GM19193 (cell line): Measurements from ENCODE around the gene FHIT.

ENCODE experiments used
- POLR2A ChIP-seq: IDR thresholded peaks from 4 replicates; pipeline ENCODE4 v1.6.1; 2011; ENCODE audit not compliant: insufficient read depth, insufficient read length; ENCODE audit errors: extremely low read depth

Gene FHIT

DNA sequence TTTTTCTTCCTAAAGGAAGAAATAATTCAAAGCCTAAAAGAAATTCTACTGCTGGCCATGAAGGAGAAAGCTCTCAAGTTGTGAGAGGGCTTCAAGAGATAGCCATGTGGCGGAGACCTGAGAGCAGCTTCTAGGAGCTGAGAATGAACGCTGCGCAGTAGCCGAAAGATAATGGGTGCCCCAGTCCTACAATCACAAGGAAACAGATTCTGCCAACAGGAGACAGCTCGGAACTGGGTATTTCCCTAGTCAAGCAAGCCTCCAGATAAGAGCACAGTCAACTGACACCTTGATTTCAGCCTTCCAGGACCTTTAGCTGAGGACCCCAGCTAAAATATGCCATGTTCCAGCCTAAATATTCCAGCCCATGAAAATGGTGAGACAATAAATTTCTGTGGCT lies 824.1 kb downstream of the FHIT start:
- no peak for TF ChIP-seq POLR2A

DNA sequence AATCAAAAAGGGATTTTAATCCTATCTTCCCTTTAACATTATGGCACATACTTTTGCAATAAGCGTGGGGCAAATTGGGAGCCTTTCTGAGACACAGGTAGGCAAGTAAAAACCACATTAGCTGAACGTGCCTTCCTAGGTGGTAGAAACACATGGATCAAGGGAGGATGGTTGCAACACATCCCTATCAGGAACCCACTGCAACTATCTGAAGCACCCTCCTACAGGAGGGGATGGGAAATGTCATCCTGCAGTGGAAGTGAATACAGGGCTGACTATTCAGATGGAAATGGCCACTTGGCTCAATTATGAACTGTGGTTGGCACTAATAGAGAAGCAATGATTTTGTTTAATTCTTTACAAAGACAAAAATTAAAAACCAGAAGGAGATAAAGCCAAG lies 826.3 kb downstream of the FHIT start:
- TF ChIP-seq POLR2A, result no peak

DNA sequence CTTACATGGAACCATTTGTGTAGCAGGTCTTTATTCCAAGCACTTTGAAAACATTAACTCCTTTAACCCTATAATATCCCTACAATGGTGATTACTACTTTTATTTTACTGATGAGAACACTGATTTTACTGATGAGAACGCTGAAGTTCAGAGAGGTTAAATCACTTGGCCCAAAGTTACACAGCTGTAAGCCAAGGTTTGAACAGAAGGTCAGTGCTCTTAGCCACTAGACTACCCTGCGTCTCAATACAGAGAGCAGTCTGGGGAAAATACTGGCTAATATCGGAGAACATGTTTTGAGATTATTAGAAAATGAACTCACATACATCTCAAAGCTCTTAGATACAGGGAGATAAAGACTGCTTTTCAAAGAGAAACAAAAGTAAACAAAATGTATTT lies 827.2 kb downstream of the FHIT start:
- no peak for TF ChIP-seq POLR2A

DNA sequence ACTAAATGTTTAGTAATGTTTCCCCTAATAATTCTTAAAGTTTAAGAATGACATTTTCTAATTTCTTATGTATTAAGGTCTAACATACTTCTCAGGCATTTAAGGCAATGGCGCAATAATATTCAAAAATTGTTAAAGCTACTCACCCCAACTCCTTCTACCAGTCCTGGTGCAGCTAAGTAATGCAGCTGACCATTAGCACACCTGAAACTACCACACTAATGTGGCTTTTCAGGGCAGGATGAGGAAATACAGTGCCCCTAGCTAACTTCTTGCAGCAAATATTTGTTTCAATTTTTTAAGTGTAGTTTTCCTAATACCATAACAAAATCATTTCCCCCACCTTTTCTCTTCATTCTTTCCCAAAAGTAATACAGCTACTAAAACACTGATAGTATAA lies 827.7 kb downstream of the FHIT start:
- no peak for TF ChIP-seq POLR2A

DNA sequence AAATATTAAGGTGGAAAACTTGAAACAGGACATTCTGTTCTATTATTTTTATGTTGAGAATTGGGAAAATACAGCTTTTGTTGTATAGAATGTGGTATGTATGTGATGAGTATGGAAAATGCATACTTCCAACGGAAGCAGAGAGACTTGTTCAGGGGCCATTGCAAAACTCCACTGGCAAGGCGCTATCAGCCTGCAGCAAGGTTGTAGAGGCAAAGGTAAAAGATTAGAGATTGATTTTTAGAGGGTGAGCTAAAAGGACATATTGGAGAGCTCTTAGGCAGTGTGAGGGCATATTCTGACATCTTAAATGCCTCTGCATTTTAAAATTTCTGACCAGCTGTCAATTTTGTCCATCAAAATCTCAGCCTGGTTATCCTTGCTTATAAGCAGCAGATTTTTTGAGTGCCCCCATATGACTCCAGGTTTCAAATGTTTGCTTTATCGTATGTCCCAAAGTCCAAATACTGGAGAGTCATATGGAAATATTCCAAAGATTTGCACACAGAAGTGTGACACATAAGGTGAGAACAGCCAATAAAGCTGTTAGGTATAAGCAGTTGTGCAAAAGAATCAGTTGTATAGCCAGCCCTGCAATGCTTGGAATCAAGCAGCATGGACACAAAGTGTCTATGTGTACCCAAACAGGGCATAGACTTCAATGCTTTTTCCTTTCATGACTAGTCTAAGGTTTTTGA lies 829.4 kb downstream of the FHIT start:
- no peak for TF ChIP-seq POLR2A

DNA sequence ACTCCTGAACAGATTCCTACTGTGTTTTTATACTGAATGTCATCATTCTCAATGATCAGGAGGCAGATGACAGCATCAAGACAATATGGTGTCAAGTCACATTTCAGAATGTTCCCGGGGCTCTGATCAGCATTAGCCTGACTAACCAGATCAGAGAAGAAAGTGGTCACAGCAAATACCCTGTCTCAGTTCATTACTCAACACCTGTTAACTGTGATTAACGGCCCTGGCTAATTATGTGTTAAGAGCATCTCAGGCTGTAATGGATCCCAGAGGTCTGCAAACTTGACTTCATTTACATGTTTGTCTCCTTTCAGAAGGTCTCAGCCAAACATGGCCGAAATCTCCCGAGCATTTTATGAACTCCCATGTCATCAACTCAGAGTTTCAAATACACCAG lies 833.7 kb downstream of the FHIT start:
- TF ChIP-seq POLR2A, result no peak

DNA sequence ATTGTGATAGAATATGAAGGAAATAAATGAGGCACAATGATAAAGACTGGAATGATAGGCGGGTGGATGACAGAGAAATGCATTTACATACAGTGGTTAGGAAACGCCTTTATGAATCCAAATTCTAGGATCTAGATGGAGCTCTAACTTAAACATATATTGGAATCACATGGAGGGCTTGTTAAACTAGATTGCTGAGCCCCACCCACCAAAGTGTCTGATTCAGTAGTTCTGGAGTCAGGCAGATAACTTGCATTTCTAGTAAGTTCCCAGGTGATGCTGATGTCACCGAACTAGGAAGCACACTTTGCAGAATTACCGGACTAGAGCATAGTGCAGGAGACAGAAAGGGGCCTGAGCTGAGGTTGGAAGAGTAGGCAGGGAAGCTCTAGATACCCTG lies 837.2 kb downstream of the FHIT start:
- TF ChIP-seq POLR2A, result no peak

DNA sequence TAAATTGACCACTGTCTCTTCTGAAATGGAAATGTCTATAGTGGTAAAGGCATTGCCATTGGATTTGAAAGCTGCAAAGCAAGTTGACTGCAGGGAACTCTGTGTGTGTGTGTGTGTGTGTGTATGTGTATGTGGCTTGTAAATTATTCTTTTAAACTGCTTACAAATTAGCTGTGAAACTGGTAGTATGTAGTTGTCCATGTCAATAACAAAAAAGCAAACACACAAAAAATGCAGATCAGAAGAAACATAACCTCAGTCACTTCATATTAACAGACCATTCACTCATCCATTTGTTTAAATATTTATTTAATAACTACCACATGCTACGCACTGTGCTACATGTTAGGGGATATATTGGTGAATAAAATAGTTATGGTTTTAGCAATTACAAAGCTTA lies 837.7 kb downstream of the FHIT start:
- TF ChIP-seq POLR2A, result no peak

DNA sequence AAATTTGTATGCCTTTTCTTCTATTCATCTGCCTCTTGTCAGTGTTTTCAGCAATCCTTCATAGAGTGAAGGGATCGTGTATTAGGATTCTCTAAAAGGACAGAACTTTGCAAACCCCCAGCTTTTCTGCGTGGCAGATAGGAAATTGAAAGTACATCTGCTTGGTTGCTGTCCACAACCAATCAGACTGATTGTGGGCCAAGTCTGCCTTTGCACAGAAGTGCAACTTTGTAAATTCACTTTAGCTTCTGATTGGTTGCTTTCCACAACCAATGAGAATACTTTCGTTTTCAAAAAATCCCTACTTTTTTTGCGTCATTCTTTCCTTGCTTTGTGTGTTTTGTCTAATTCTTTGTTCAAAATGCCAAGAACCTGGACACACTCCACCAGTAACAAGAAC lies 847.4 kb downstream of the FHIT start:
- no peak for TF ChIP-seq POLR2A

DNA sequence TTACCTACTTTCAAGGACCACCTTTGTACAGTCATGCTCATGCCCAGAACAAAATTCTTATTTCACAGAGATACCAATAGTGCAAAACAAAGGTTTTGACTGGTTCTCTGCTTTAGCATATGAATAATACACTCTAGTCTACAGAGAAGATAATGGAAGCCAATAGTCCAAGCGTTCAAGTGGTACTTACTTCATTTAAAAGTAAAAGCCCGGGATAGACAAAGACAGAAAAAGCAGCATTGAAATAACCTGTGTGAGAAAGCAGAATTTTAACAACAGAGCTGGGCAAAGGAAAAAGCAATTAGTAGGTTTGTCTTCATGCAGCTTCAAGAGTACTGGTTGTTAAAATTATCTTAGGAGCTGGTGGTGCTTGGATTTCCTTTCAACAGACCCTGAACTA lies 848.3 kb downstream of the FHIT start:
- TF ChIP-seq POLR2A, result no peak

DNA sequence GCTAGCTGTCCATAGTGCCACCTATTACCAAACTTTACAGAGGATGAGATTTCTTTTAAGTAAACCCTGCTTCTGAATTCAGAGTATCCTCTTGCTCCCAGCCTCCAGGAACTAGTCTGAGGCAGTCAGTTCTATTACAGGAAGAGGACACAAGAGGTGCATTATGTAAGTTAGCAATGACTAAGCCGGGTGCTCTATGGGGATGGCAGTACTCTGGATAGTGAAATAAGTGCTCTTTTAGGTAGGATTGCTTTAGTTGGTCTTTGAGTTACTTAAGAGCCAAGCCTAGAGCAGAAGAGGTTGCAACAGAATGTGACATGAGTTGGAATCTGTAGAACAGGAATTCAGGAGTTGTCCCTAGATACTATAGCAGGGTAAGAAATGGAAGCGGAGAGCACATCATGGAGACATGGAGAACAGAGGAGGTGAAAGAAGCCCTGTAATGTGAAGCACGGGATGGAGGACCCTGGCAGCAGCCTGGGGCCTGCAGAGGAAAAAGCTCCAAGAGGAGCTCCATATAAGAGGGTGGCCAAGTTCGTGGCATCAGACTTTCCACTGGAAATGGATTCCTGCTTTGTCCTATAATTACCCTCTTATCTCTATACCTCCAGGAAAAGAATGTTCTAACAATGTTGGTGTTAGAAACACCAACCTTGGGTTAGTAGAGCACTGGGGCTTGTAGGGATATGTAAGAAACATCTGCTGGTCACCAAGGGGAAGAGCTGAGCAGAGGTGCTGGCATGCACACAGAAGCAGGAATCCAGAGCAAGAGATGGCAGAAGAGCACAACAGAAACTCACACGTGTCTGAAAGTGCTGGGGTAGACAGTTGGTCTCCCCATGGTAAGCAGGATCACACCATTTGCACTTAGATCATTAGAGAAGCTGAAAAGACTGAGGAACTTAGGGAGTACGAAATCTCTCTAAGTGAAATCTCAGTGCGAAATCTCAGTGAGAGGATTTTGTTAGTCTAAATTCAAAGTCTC lies 851.1 kb downstream of the FHIT start:
- no peak for TF ChIP-seq POLR2A

DNA sequence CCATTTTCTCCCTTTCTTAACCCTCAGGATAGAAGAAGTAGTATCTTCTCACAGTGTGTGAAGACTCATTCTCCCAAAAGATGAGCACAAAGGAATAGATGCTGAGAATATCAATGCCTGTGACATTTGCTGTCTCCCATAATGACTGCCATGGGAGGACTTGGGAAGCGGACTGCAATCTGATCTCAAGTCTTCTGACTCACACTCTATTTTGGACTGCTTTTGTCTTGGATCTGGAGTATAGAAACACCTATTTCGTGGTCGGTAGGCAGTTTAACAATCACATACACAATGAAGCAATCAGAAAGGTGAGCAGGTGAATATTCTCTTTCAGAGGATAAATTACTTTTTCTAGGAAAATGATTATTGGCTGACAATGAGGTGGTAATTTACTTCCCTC lies 852.0 kb downstream of the FHIT start:
- TF ChIP-seq POLR2A, result no peak

DNA sequence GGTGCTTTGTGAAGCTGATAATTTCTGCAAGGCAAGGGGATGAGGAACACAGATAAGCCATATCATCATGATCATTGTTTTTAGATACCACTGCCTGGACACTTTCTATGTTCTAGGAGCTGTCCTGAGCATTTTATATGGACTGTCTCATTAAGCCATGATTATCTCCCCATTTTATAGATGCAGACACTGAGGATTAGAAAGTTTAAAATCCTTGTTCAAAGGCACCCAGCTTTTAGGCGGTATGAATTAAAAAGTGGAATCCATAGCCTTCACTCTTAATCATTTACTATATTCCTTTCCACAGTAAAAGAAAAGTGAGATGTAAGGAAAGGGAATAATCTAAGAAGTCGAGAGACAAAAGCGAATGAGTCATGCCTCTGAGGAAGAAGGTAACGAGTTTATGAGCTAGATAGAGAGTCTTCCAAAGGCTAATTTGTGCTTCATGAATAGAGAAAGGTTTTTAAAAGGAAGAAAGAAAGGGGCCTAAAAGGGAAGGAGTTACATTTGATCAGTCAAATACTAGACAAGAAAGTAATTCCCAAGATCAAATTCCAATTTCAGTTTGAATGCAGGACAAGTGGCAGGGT lies 856.0 kb downstream of the FHIT start:
- TF ChIP-seq POLR2A, result no peak

DNA sequence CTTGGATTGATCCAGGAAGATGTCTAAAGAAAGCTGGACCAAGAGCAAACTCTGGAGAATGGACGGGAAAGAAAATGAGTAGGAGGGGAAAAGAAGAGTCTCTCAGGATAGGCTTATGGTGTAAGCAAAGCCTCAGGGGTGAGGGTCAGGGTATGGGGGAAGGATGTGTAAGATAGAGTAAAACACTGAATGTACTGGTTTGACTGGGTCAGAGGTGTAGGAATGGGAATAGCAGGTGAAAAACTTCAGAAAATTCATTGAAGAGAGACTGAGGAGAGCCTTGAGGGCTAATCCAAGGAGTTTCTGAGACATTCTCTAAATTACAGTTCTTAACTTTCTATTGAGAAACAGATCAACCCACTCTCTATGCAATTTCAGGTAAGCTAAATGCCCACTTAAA lies 857.3 kb downstream of the FHIT start:
- no peak for TF ChIP-seq POLR2A

DNA sequence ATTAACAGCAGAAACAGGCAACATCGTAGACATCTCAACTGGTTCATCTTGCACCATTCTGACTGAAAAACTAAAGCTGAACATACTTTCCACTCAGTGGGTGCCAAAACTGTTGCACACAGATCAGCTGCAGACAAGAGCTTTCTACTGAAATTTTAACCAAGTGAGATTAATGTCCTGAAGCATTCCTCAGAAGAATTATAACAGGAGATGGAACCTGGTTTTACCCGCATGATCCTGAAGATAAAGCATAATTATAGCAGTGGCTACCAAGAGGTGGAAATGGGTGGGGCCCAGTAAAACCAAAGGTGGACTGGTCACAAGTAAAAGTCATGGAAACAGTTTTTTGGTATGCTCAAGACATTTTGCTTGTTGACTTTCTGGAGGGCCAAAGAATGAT lies 858.8 kb downstream of the FHIT start:
- TF ChIP-seq POLR2A, result no peak

DNA sequence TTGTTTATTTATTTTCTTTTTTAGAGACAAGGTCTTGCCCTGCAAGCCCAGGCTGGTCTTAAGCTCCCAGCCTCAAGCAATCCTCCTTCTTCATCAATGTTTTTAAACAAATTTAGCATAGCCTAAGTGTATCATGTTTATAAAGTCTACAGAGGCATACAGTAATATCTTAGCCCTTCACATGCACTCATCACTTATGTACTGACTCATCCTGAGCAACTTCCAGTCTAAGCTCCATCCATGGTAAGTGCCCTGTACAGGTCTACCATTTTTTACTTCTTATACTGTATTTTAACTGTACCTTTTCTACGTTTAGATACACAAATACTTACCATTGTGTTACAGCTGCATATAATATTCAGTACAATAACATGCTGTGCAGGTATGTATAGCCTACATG lies 860.0 kb downstream of the FHIT start:
- no peak for TF ChIP-seq POLR2A

DNA sequence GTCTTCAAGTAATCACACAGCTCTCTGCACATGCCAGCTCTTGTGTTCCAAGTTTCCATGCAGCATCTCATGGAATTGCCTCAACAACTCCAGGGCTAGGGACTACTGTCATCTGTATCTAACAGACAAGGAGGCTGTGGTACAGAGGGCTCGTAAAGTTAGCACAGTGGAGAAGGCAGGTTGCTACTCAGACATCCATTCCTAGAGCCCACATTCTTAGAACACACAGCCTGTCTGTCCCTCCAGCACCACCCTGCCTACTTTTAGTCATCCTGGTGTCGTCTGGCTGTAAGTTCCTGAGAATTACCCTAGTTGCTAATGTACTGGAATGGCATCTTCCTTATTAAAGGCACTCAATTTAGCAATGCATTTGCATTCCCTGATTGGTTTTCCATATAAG lies 862.5 kb downstream of the FHIT start:
- no peak for TF ChIP-seq POLR2A

DNA sequence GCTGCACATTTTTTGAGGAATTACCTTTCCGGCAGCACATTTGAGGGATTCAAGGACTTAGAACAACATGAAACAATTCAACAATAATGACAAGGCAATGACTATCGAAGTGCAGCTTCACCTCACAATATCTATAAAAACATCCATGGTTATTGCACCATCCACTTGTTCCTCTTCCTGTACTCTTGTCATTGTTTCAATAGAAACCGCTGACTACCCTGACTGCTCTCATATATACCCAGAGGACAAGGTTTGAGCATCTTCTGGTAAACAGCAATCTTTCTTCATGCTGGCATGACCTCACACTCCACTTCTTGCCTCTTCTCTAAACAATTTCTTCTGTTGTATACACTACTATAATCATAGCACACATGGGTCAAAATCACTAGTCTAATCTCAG lies 864.9 kb downstream of the FHIT start:
- TF ChIP-seq POLR2A, result no peak
